MG63 (cell line): ENCODE data around the gene COL15A1. TPM values are rescaled to one million over a fixed set of nuclear protein-coding genes. Genes with fewer than 3 reads are reported as not detected.

Experiments used
- DNase-seq: peaks from one replicate; pipeline ENCODE4 v3.0.0-alpha.2; 2020
- H3K27me3 ChIP-seq: fragments of 250-450 bp; sonication (Bioruptor Pico); 2 replicates; pipeline ENCODE4 v1.5.1; 2020; ENCODE audit warnings: mild to moderate bottlenecking, moderate library complexity
- H3K36me3 ChIP-seq: fragments of 250-450 bp; sonication (Bioruptor Pico); 2 replicates; pipeline ENCODE4 v1.5.1; 2020; ENCODE audit warnings: mild to moderate bottlenecking, moderate library complexity
- H3K4me3 ChIP-seq: fragments of 250-450 bp; sonication (Bioruptor Pico); 2 replicates; pipeline ENCODE4 v1.5.1; 2020; ENCODE audit warnings: mild to moderate bottlenecking, moderate library complexity
- H3K9me3 ChIP-seq: fragments of 250-450 bp; sonication (Bioruptor Pico); 2 replicates; pipeline ENCODE4 v1.5.1; 2020; ENCODE audit warnings: mild to moderate bottlenecking, moderate library complexity
- total RNA-seq: library from RNA; depleted of rRNA; stranded (reverse); fragments of >200 nt; shearing (Covaris generic); gene quantifications from 2 replicates; pipeline ENCODE4 v1.2.3, GENCODE V29; 2014; ENCODE audit warnings: low replicate concordance

The COL15A1 gene
- total RNA-seq, 1 experiment from 2014 or later = 1.2 TPM

DNA sequence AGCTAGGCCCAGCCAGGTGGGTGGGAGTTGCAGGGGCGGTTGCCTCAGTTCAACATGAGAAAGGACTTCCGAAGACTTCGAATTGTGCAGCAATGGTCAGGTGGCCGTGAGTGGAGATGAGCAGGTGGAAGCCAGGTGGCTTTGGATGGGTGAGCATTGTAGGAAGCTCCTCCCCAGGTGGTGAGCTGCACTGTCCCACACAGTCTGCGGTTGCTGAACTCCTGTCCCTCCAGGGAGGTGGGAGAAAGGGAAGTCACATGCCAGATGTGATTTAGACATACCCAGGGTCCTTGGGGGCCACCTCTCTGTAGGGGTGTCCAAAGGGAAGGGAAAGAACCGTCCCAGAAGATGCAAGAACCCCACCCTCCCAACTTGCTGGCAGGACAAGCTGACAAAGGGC is 30.4 kb downstream of the COL15A1 start:
- Histone ChIP-seq H3K9me3 (no peaks in the 10 kb centered on the region), H3K4me3 (no peak overlapping the region), H3K36me3 (no peaks in the 10 kb centered on the region), H3K27me3 (no peaks in the 10 kb centered on the region)
- no peak for DNase-seq

DNA sequence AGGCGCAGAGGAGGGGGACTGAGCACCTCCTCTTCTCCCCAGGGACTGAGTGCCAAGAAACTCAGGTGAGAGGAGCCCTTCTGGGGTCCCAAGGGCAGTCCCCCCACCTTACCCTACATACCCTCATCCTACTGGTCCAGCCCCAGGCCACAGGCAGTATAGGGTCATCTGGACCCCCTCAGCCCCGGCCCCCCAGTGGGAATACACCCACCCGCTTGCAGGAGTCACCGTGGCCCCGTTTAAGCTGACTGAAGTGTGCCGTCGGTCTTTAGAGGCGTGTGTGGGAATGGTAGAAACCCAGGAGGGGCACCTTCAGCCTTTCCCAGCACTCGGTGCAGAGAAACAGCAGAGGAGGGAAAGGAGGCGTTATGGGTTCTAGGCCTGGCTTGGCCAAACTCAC is 30.8 kb downstream of the COL15A1 start:
- no peaks in the 10 kb centered on the region for H3K36me3 ChIP-seq
- H3K4me3 ChIP-seq = no peak overlapping the region
- H3K27me3 ChIP-seq = no peaks in the 10 kb centered on the region
- H3K9me3 ChIP-seq = no peaks in the 10 kb centered on the region
- no peak for DNase-seq

DNA sequence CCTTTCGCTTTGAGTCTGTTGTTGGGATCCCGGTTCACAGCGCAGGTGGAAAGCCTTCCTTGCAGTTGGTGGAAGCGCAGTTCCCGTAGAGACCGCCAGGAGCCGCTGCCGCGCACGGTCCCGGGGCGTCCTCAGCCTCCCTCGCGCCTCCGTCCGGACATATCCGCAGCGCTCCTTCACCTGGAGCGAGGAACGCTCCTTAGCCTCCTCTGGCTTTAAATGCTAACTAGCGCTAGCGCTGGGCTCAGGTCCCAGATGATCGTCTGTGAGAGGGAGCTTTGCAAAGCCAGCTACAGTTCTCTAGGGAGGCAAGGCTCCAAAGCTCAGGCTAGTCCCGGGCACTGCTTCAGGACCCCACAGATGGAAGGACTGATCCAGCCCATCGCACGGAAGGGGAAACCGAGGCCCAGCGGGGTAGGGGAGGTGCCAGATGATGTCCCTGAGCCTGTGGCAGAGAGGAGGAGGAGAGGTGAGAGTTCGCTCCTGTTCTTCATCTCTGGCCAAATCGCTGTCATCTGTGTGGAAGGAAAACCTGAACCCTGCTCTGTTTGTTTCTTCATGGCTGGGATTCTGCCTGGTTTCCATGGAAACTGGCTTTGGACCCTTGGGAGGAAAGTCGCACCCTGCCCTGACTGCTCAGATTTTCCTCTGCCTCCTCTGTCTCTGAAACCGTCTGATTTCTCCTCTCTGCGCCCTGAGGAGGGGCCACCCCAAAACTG is 31.4 kb downstream of the COL15A1 start:
- H3K27me3 ChIP-seq = no peaks in the 10 kb centered on the region
- peak; percentile 76 for DNase-seq

DNA sequence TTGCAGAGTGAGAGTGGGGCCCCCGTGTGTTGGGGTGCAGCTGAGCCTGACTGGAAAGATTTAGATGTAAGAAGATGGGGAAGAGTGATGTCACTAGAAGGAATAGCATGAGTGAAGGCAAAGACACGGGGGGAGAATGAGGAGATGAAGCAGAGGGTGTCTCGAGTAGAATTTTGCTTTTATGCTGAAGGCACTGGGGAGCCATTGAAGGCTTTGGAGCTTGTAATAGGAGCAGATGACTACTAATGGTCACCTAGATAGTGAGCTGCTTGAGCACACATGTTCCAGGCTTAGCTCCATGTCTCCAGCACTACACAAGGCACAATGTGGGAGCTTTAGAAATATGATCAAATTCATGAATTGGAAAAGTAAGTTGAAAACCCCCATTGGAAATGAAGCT is 32.1 kb downstream of the COL15A1 start:
- DNase-seq = no peak
- H3K36me3 ChIP-seq = no peaks in the 10 kb centered on the region
- H3K27me3 ChIP-seq = no peaks in the 10 kb centered on the region
- no peaks in the 10 kb centered on the region for H3K9me3 ChIP-seq
- no peak overlapping the region for H3K4me3 ChIP-seq

More for the DNA sequence above, 31.4 kb downstream of the COL15A1 start:
- Histone ChIP-seq H3K4me3 (no peak overlapping the region), H3K9me3 (no peaks in the 10 kb centered on the region), H3K36me3 (no peaks in the 10 kb centered on the region)

DNA sequence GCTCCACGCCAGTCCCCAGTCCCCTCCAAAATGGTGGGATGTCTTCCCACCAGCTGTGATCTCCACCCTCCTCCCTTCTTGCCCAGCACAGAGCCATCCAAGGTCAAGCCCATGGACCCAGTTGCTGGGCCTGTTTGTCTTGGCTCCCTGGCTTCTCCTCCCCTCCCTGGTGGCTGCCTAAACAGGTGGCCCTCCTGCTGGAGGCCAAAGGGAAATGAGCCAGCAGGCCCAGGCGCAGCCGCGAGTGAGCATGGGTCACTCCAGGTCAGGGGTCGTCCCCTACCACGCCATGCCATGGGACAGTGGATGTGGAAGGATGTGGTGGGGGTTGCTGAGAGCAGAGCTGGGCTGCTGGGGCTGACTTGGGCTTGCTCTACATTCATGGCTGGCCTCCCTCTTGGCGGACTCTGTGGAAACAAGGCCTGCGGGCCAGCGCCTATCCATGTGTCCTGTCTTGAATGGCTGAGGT is 33.6 kb downstream of the COL15A1 start:
- Histone ChIP-seq H3K36me3 (no peaks in the 10 kb centered on the region), H3K27me3 (no peaks in the 10 kb centered on the region)

GRCh38 chr9:98977813-98978212 is 34.1 kb downstream of the COL15A1 start:
- no peak for DNase-seq

More for the DNA sequence above, 33.6 kb downstream of the COL15A1 start:
- DNase-seq = no peak
- Histone ChIP-seq H3K4me3 (no peak overlapping the region), H3K9me3 (no peaks in the 10 kb centered on the region)

GRCh38 chr9:98978231-98978681 is 34.5 kb downstream of the COL15A1 start:
- H3K9me3 ChIP-seq = no peaks in the 10 kb centered on the region
- DNase-seq = no peak
- no peaks in the 10 kb centered on the region for H3K27me3 ChIP-seq
- no peaks in the 10 kb centered on the region for H3K36me3 ChIP-seq
- H3K4me3 ChIP-seq = no peak overlapping the region

More at GRCh38 chr9:98977813-98978212, 34.1 kb downstream of the COL15A1 start:
- Histone ChIP-seq H3K36me3 (no peaks in the 10 kb centered on the region), H3K27me3 (no peaks in the 10 kb centered on the region), H3K9me3 (no peaks in the 10 kb centered on the region), H3K4me3 (no peak overlapping the region)

- Histone ChIP-seq H3K27me3 (no peaks in the 10 kb centered on the region), H3K4me3 (no peak overlapping the region), H3K36me3 (no peaks in the 10 kb centered on the region), H3K9me3 (no peaks in the 10 kb centered on the region)
- DNase-seq = no peak
Measured at GRCh38 chr9:98980291-98980690, 36.6 kb downstream of the COL15A1 start.

DNA sequence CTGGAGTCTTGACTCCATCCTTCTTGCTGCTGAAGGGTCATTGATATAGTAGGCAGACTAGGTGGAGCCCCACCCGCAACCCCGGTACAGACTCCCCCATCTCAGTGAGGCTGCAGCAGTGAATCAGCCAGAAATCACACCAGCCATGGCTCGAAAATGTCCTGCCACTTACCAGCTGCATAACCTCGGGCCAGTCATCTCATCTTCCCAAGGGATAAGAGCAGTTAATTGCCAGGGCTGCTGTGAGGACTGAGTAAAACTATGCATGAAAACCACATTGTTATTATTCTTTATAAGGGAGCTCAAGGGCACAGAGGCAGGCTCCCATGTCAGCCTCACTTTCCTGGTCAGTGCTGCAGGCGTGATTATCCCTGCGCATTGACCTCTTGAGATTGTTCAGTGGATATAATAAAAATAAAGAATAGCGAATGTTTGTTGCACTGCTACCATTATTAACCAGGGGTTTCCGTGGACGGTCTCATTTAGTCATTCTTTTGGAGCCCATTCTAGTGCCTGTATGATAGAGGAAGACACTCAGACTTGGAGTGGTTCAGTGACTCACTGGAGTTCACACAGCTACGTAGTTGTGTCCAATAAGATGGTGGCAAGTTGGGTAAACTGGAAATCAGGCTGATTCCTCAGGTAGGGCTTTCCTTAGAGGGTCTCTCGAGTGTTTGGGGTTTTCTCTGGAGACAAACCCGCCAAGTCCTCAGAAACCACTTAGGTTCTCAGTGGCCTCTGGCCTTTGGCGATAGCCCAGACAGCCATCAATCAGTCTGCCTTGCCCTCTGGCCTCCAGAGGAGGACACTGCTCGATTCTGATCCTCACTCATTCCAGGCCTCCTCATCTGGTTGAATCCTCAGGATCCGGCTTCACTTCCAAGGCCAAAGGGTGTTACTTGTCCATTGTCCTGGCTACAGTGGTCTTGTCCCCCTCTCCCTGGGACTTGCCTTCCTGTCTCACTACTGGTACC is 39.9 kb downstream of the COL15A1 start:
- no peaks in the 10 kb centered on the region for H3K36me3 ChIP-seq
- DNase-seq = peak; percentile 68

GRCh38 chr9:98985596-98985995 is 41.9 kb downstream of the COL15A1 start:
- H3K4me3 ChIP-seq = no peak overlapping the region
- no peak for DNase-seq
- no peaks in the 10 kb centered on the region for H3K9me3 ChIP-seq
- H3K36me3 ChIP-seq = no peaks in the 10 kb centered on the region
- no peaks in the 10 kb centered on the region for H3K27me3 ChIP-seq

More for the DNA sequence above, 39.9 kb downstream of the COL15A1 start:
- Histone ChIP-seq H3K9me3 (no peaks in the 10 kb centered on the region), H3K27me3 (no peaks in the 10 kb centered on the region), H3K4me3 (no peak overlapping the region)

DNA sequence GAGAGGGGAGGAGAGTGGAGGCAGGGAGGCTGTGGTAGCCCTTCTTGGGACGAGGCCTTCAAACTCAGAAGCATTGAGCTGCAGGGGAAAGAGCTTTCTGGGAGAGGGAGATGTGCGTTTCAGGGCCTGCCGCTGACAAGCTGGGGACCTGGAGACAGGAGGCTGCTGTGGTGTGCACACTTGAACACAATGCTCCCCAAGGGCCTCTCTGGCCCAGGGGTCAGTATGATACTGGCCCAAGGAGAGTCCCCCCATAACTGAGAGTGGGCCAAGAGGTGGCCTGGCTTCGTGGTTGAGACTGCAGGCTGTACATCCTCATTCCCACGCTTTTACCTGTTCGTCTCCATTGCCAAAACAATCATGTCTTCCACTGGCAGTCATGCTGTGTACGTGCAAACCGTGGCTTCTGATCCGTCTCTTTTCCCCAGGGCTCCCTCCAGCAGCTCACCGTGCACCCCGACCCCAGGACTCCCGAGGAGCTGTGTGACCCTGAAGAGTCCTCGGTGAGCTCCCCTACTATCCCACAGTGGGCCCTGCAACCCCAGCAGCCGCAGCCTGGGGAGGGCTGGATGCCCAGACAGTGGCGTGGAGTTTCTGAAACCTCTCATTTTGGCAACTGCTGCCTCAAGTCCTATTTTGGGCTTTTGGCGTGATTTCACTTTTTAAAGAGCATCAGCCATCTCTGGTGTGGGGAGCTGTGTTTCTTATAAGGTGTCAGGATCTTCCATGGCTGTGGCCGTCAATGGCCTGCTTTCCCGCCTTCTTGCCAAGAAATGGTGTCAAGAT is 43.4 kb downstream of the COL15A1 start:
- Histone ChIP-seq H3K4me3 (no peak overlapping the region), H3K27me3 (no peaks in the 10 kb centered on the region), H3K36me3 (no peaks in the 10 kb centered on the region), H3K9me3 (no peaks in the 10 kb centered on the region)
- DNase-seq = no peak

DNA sequence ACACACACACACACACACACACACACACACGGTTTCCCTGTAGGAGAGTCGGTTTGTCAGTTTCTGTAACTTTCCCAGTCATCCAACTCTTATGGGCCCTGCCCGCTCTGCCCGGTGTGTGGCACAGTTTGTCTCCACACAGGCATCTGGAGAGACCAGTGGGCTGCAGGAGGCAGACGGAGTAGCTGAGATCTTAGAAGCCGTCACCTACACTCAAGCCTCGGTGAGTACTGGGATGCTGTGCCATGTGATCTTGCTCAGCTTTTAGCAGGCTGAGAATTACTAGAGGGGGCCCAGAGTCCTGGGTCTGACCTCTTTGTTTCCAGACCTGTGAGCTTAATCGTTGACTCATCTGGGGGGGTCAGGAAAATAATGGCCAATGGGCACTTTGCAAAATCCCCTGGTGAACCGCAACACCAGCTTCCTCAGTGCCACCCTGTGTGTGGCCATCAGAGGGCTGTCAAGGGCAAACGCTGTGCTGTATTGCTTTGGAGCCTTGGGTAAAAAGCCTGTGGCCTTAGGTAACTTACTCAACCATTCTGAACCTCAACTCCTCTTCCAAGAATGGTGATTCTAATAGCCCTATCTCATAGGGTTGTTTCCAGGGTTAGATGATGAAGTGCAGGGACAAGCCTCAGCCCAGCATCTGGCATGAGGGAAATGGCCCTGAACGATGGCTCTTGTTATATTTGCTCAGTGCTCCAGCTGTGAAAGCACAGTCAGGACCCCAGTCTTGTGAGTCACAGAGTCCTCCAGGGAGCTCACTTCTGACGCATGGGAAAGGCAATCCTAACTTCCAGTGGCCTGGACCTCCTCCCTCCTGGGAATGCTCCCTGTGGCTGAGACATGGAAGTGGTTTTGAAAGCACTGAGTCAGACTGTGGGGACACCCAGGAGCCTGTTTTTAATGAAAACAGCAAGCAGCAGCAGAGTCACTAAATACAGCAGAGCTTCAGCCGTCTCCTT is 45.6 kb downstream of the COL15A1 start:
- Histone ChIP-seq H3K36me3 (no peaks in the 10 kb centered on the region), H3K4me3 (no peak overlapping the region), H3K27me3 (no peaks in the 10 kb centered on the region), H3K9me3 (no peaks in the 10 kb centered on the region)
- peak; percentile 95 for DNase-seq

- Histone ChIP-seq H3K9me3 (no peaks in the 10 kb centered on the region), H3K4me3 (no peak overlapping the region), H3K27me3 (no peaks in the 10 kb centered on the region), H3K36me3 (no peaks in the 10 kb centered on the region)
- no peak for DNase-seq
Measured at GRCh38 chr9:98990181-98990870, 46.6 kb downstream of the COL15A1 start.

DNA sequence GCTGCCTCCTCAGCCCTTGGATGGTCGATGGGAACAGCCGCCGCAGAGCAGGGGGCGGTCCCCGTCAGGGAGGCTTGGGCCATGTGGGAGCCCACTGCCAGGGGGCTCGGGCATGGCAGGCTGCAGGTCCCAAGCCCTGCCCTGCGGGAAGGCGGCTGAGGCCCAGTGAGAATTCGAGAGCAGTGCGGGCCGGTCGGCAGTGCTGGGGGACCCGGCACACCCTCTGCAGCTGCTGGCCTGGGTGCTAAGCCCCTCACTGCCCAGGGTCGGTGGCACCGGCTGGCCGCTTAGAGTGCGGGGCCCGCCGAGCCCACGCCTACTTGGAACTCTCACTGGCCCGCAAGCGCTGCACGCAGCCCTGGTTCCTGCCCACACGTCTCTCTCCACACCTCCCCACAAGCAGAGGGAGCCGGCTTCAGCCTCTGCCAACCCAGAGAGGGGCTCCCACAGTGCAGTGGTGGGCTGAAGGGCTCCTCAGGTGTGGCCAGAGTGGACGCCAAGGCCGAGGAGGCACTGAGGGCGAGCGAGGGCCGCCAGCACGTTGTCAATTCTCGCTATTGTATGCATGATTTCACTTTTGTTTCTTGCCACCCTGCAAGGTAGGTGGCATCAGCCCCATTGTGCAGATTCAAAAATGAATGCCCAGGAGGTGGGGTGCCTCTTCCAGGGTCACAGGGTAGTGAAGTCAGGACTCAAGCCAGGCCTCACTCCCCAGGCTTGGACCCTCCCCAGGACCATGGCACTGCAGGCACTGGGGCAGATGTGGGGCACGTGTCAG is 48.6 kb downstream of the COL15A1 start:
- DNase-seq = no peak
- no peaks in the 10 kb centered on the region for H3K27me3 ChIP-seq
- H3K36me3 ChIP-seq = no peaks in the 10 kb centered on the region
- no peak overlapping the region for H3K4me3 ChIP-seq
- no peaks in the 10 kb centered on the region for H3K9me3 ChIP-seq
